ENCODE data around the gene THPO.

THPO gene

DNA sequence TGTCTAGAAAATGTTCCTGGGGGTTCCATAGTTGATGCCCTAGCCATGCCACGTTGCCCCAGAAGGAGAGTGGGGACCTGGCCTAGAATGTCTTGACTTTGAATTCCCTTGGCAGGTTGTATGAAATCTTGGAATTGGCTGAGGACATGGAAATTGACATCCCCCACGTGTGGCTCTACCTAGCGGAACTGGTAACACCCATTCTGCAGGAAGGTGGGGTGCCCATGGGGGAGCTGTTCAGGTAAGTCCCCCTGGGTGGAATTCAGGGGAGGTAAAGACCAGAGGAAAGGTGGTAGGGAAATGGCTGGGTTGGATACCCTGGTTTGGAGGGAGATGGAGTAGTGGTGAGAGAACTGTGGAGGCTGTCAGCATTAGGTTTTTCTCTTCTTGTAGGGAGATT is 49.5 kb downstream of the THPO start:
- no peak for DNase-seq

DNA sequence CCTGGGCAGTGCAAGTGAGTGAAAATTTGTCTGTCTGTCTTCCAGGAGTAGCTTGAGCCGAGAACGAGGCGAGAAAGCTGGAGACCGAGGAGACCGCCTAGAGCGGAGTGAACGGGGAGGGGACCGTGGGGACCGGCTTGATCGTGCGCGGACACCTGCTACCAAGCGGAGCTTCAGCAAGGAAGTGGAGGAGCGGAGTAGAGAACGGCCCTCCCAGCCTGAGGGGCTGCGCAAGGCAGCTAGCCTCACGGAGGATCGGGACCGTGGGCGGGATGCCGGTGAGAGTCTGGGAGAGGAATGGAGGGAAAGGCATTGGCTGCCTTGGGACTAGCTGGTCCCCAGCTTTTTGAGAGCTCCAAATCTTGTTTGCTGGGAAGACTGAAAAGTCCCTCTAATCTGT is 50.8 kb downstream of the THPO start:
- DNase-seq, result no peak

DNA sequence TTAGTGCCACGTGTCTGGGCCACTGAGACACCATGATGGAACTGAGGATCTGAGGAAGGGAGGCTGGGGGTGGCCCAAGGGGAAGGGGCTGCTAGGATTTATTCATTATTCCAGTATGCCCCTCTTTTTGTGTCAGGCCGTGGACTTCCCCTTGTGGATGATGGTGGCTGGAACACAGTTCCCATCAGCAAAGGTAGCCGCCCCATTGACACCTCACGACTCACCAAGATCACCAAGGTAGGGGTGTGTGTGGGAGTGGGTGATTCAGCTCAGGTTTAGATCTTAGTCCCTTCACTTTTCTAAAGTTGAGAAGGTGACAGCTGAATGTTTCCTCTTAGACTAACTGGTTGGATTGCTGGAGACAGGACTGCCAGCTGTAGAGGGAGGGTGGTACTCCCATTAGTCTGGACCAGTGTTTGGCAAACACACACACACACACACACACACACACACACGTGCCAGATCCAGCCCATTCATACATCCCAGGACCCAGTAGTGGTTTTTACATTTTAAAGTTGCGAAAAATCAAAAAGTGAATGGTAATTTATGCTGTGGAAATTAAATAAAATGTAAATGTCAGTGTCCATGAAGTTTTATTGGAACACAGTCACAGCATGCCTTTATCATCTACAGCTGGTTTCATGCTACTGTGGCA is 52.2 kb downstream of the THPO start:
- no peak for DNase-seq

DNA sequence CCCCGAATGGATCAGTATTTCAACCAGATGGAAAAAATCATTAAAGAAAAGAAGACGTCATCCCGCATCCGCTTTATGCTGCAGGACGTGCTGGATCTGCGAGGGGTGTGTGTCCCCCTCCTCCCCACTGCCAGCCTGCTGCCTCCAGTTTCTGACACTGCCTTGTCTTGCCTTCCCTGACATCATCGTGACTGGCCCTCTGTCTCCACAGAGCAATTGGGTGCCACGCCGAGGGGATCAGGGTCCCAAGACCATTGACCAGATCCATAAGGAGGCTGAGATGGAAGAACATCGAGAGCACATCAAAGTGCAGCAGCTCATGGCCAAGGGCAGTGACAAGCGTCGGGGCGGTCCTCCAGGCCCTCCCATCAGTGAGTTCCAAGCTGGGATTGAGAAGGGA is 52.7 kb downstream of the THPO start:
- no peak for DNase-seq

DNA sequence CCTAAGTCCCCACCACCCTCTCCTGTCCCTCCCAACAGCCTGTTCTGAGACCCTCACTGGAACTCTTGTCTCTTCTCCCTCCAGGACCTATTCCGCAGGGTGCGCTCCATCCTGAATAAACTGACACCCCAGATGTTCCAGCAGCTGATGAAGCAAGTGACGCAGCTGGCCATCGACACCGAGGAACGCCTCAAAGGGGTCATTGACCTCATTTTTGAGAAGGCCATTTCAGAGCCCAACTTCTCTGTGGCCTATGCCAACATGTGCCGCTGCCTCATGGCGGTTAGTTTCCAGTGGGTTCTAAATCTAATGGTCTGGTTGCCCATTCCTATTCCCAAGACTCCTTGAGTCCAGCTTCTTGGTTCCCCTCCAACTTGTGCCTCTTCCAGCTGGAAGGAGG is 54.3 kb downstream of the THPO start:
- no peak for DNase-seq

DNA sequence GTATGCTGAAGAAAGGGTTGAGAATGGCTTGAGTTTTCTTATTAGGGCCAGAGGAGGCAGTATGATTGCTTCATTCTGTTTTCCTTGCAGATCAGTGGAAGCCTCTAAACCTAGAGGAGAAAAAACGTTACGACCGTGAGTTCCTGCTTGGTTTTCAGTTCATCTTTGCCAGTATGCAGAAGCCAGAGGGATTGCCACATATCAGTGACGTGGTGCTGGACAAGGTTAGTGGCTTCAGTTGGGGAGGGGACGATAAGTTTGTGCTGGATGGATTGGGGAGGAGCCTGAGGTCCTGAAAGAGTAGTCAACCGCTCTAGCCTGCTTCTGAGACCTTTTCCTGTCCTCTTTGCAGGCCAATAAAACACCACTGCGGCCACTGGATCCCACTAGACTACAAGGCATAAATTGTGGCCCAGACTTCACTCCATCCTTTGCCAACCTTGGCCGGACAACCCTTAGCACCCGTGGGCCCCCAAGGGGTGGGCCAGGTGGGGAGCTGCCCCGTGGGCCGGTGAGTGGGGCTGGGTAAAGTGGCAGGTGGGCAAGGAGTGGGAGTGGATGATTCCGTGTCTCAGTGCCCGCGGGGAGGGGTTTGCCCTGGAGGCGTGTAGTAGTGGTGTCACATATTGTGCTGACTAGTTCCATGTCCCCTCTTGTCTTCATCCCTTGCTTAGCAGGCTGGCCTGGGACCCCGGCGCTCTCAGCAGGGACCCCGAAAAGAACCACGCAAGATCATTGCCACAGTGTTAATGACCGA is 55.1 kb downstream of the THPO start:
- no peak for DNase-seq

All from T1000 (cell line).